ENCODE measurements around the gene GEMIN5.

The GEMIN5 gene

GRCh38 chr5:154844809-154845208 lies 93.2 kb downstream of the GEMIN5 start:
- DNase-seq (ENCODE audit: low read depth), result no peak

- no peak for DNase-seq (ENCODE audit: low read depth)
These were observed 95.1 kb downstream of the GEMIN5 start for GRCh38 chr5:154842689-154843530.

GRCh38 chr5:154841273-154841661 lies 96.7 kb downstream of the GEMIN5 start:
- no peak for DNase-seq (ENCODE audit: low read depth)

GRCh38 chr5:154840435-154841272 lies 97.4 kb downstream of the GEMIN5 start:
- no peak for DNase-seq (ENCODE audit: low read depth)
